ENCODE measurements around the gene USP32.

Gene USP32

GRCh38 chr17:60148373-60148772 lies 243.6 kb downstream of the USP32 start:
- Histone ChIP-seq H3K79me2 (no peaks in the 10 kb centered on the region), H3K9me3 (ENCODE audit: control insufficient read depth, low read length) (no peaks in the 10 kb centered on the region), H3K36me3 (ENCODE audit: control insufficient read depth, insufficient read depth, low read length) (no peaks in the 10 kb centered on the region), H3K9ac (no peak overlapping the region), H3K4me3 (ENCODE audit: low read depth, low read length) (no peak overlapping the region), H3K27ac (no peak overlapping the region), H3K4me2 (ENCODE audit: low read length) (no peak overlapping the region), H2AFZ (no peak overlapping the region), H3K27me3 (ENCODE audit: control insufficient read depth, insufficient read depth, low read length) (no peaks in the 10 kb centered on the region), H3K4me1 (no peaks in the 10 kb centered on the region)
- no peak for TF ChIP-seq CTCF (IDR thresholded peaks at IDR 0.05)

- Histone ChIP-seq H3K79me2 (no peaks in the 10 kb centered on the region), H3K4me3 (ENCODE audit: low read depth, low read length) (no peak overlapping the region), H3K4me1 (peaks cover under 1% of the 10 kb centered on the region), H3K27me3 (ENCODE audit: control insufficient read depth, insufficient read depth, low read length) (no peaks in the 10 kb centered on the region), H3K27ac (no peak overlapping the region), H3K9me3 (ENCODE audit: control insufficient read depth, low read length) (no peaks in the 10 kb centered on the region), H3K36me3 (ENCODE audit: control insufficient read depth, insufficient read depth, low read length) (no peaks in the 10 kb centered on the region), H2AFZ (no peak overlapping the region), H3K4me2 (ENCODE audit: low read length) (no peak overlapping the region), H3K9ac (no peak overlapping the region)
- no peak for TF ChIP-seq CTCF (IDR thresholded peaks at IDR 0.05)
Observed at GRCh38 chr17:60147553-60148223, 244.2 kb downstream of the USP32 start.

- Histone ChIP-seq H3K36me3 (ENCODE audit: control insufficient read depth, insufficient read depth, low read length) (no peaks in the 10 kb centered on the region), H3K27me3 (ENCODE audit: control insufficient read depth, insufficient read depth, low read length) (peaks cover 3% of the 10 kb centered on the region)
- TF ChIP-seq CTCF (IDR thresholded peaks at IDR 0.05): no peak
Observed at GRCh38 chr17:60146206-60146605, 245.7 kb downstream of the USP32 start.

GRCh38 chr17:60145006-60145935 lies 246.7 kb downstream of the USP32 start:
- Histone ChIP-seq H3K4me2 (ENCODE audit: low read length) (no peak overlapping the region), H2AFZ (no peak overlapping the region), H3K79me2 (no peaks in the 10 kb centered on the region), H3K9ac (no peak overlapping the region), H3K27me3 (ENCODE audit: control insufficient read depth, insufficient read depth, low read length) (peaks cover 5% of the 10 kb centered on the region), H3K36me3 (ENCODE audit: control insufficient read depth, insufficient read depth, low read length) (no peaks in the 10 kb centered on the region), H3K27ac (no peak overlapping the region), H3K4me3 (ENCODE audit: low read depth, low read length) (no peak overlapping the region), H3K4me1 (peaks cover 5% of the 10 kb centered on the region), H3K9me3 (ENCODE audit: control insufficient read depth, low read length) (no peaks in the 10 kb centered on the region)
- no peak for TF ChIP-seq CTCF (IDR thresholded peaks at IDR 0.05)

More at GRCh38 chr17:60146206-60146605, 245.7 kb downstream of the USP32 start:
- H3K4me2 ChIP-seq (ENCODE audit: low read length): no peak overlapping the region
- no peak overlapping the region for H3K9ac ChIP-seq
- H3K4me3 ChIP-seq (ENCODE audit: low read depth, low read length): no peak overlapping the region
- H3K9me3 ChIP-seq (ENCODE audit: control insufficient read depth, low read length): no peaks in the 10 kb centered on the region
- peaks cover 5% of the 10 kb centered on the region for H3K4me1 ChIP-seq
- H3K79me2 ChIP-seq: no peaks in the 10 kb centered on the region
- no peak overlapping the region for H3K27ac ChIP-seq
- no peak overlapping the region for H2AFZ ChIP-seq

All from parathyroid adenoma (tissue), 2 donors.